Esophagus muscularis mucosa (tissue), 4 donors: Measurements from ENCODE around the gene EEF2. TPM values are rescaled to one million over a fixed set of nuclear protein-coding genes. Genes with fewer than 3 reads are reported as not detected.
"Not testable (repeated sequence)": the region's sequence is repeated elsewhere in the genome, so short reads cannot be mapped to it uniquely, and the experiment has no call there.

Experiments
- DNase-seq: peaks from one replicate; pipeline ENCODE4 v3.0.0-alpha.2; 2017; ENCODE audit errors: extremely low spot score
- H3K27ac ChIP-seq, 4 donors: fragments of 200-600 bp; sonication (generic); replicated peaks in 1 of 4; 1 replicate in 3 of 4; 2 replicates in 1 of 4; pipeline ENCODE4 v1.5.1; 2016 to 2019; ENCODE audit warnings: mild to moderate bottlenecking in 1 of 4
- H3K27me3 ChIP-seq, 4 donors: fragments of 200-600 bp; sonication (generic); one replicate each; pipeline versions ENCODE4 v1.5.1 to v1.6.0; 2016 to 2019
- H3K36me3 ChIP-seq, 4 donors: fragments of 200-600 bp; sonication (generic); one replicate each; pipeline ENCODE4 v1.5.1; 2016 to 2019
- H3K4me1 ChIP-seq, 4 donors: fragments of 200-600 bp; sonication (generic); one replicate each; pipeline ENCODE4 v1.5.1; 2016 to 2019
- H3K4me3 ChIP-seq, 4 donors: fragments of 200-600 bp; sonication (generic); 1 replicate in 2 of 4; 2 replicates in 2 of 4; pipeline ENCODE4 v1.5.1; 2016 to 2019; ENCODE audit warnings: mild to moderate bottlenecking in 4 of 4, moderate library complexity in 1 of 4
- H3K9me3 ChIP-seq, 4 donors: fragments of 200-600 bp; sonication (generic); 1 replicate in 3 of 4; 2 replicates in 1 of 4; pipeline ENCODE4 v1.5.1; 2016 to 2019
- EP300 ChIP-seq: sonication (generic); formaldehyde crosslinking; IDR thresholded peaks from one replicate; pipeline ENCODE4 v1.6.1; 2017; ENCODE audit warnings: antibody characterized with exemption
- POLR2A ChIP-seq: fragments of 450-650 bp; IDR thresholded peaks from one replicate; pipeline ENCODE4 v1.6.1; 2017; ENCODE audit warnings: antibody characterized with exemption, moderate library complexity, mild to moderate bottlenecking, low read depth
- POLR2AphosphoS5 ChIP-seq, 2 donors: sonication (generic); formaldehyde crosslinking; IDR thresholded peaks; one replicate each; pipeline ENCODE4 v1.6.1; 2017; ENCODE audit warnings: antibody characterized with exemption in 2 of 2
- WGBS: methylation state at CpG from one replicate; pipeline ENCODE4 v1.1.5; 2018; 5-methylcytosine and 5-hydroxymethylcytosine counted together
- intact Hi-C: fragments of 100-400 bp; cut with DNase I; formaldehyde crosslinking; loops from one replicate; pipeline ENCODE4 v1.15.1; 2023
- total RNA-seq, 4 donors: library from RNA; depleted of rRNA; stranded (reverse); fragments of >200 nt; gene quantifications; one replicate each; pipeline versions ENCODE4 v1.1.0 to v1.2.1, GENCODE V29; 2016
- TF ChIP-seq, protein P1 (sequence below), 3 experiments: fragments of 200-600 bp in 2 of 3; fragments of 450-650 bp in 1 of 3; sonication (generic) in 2 of 3; IDR thresholded peaks; one replicate each; pipeline ENCODE4 v1.5.1; 2017 to 2019; ENCODE audit warnings: antibody characterized with exemption in 3 of 3, mild to moderate bottlenecking in 2 of 3, moderate library complexity in 1 of 3

Gene EEF2
- total RNA-seq, 4 donors from 2014 or later, result 2,280 to 3,286 (median 2,635) TPM

GRCh38 chr19:3950871-3951861, 34.1 kb downstream of the EEF2 start:
- Histone ChIP-seq H3K9me3 (no peaks in the 10 kb centered on the region), H3K27me3 (no peaks in the 10 kb centered on the region), H3K36me3 (peaks cover 0 to 12% (median 7%) of the 10 kb centered on the region in 4 donors), H3K27ac (peak overlapping the region; percentile 88 to 91 (median 88)), H3K4me3 (peak overlapping the region; percentile 41 to 50 (median 47)), H3K4me1 (peaks cover 28 to 70% (median 60%) of the 10 kb centered on the region in 4 donors)
- no peak for DNase-seq
- 32% methylated on average over 23 of the region's 41 CpGs for WGBS
- intact Hi-C loops, result no loop called here
- peak; percentile 67 to 69 for TF ChIP-seq POLR2AphosphoS5 (IDR thresholded peaks at IDR 0.05)
- TF ChIP-seq, protein P1, sequence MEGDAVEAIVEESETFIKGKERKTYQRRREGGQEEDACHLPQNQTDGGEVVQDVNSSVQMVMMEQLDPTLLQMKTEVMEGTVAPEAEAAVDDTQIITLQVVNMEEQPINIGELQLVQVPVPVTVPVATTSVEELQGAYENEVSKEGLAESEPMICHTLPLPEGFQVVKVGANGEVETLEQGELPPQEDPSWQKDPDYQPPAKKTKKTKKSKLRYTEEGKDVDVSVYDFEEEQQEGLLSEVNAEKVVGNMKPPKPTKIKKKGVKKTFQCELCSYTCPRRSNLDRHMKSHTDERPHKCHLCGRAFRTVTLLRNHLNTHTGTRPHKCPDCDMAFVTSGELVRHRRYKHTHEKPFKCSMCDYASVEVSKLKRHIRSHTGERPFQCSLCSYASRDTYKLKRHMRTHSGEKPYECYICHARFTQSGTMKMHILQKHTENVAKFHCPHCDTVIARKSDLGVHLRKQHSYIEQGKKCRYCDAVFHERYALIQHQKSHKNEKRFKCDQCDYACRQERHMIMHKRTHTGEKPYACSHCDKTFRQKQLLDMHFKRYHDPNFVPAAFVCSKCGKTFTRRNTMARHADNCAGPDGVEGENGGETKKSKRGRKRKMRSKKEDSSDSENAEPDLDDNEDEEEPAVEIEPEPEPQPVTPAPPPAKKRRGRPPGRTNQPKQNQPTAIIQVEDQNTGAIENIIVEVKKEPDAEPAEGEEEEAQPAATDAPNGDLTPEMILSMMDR (IDR thresholded peaks at IDR 0.05), result no peak

- peak overlapping the region; percentile 88 to 91 (median 88) for H3K27ac ChIP-seq
- TF ChIP-seq EP300 (no peak), POLR2AphosphoS5 (IDR thresholded peaks at IDR 0.05) (no peak), POLR2A (no peak)
- TF ChIP-seq, protein P1 (IDR thresholded peaks at IDR 0.05), result no peak
- H3K4me1 ChIP-seq, result peaks cover 28 to 68% (median 55%) of the 10 kb centered on the region in 4 donors
- no peak for DNase-seq
- H3K27me3 ChIP-seq, result no peaks in the 10 kb centered on the region
- peaks cover 0 to 3% (median 1%) of the 10 kb centered on the region in 4 donors for H3K36me3 ChIP-seq
- no peaks in the 10 kb centered on the region for H3K9me3 ChIP-seq
- WGBS, result 48% methylated on average over 15 of the region's 20 CpGs
- peak overlapping the region; percentile 41 to 50 (median 47) for H3K4me3 ChIP-seq
- intact Hi-C loops, result no loop called here
Measured at GRCh38 chr19:3949997-3950859, 35.0 kb downstream of the EEF2 start.

- H3K4me1 ChIP-seq, result peaks cover 26 to 59% (median 48%) of the 10 kb centered on the region in 4 donors
- H3K36me3 ChIP-seq, result peaks cover 0 to 2% (median 0%) of the 10 kb centered on the region in 4 donors
- H3K27ac ChIP-seq, result peak overlapping the region; percentile 88 to 91 (median 88)
- H3K27me3 ChIP-seq, result no peaks in the 10 kb centered on the region
- WGBS, result 66% methylated on average over 3 of the region's 11 CpGs
- intact Hi-C loops, result no loop called here
- DNase-seq, result no peak
- H3K4me3 ChIP-seq, result no peak overlapping the region
- no peaks in the 10 kb centered on the region for H3K9me3 ChIP-seq
- TF ChIP-seq EP300, result no peak
- TF ChIP-seq, protein P1 (IDR thresholded peaks at IDR 0.05), result no peak
Measured at GRCh38 chr19:3949294-3949693, 36.0 kb downstream of the EEF2 start.

DNA sequence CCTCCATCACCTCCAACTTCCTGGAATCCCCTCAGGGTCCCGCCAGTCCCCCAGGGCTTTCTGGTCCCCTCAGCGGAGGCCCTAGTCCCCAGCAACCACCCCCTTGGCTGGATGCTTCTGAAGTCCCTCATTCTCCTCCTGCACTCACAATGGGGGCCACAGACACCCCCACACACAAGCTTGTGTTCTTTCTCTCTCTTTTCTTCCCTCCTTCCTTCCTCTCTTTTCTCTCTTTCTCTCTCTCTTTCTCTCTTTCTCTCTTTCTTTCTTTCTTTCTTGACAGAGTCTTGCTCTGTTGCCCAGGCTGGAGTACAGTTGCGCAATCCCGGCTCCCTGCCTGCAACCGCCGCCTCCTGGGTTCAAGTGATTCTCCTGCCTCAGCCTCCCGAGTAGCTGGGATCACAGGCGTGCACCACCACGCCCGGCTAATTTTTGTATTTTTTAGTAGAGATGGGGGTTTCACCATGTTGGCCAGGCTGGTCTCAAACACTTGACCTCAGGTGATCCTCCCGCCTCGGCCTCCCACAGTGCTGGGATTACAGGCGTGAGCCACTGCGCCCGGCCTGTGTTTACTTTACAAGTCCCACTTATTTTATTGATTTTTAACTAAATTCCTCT, 37.8 kb downstream of the EEF2 start:
- 88% methylated on average over 15 of the region's 15 CpGs for WGBS
- peak overlapping the region in 1 of 4 donors; percentile 19 for H3K27ac ChIP-seq
- H3K27me3 ChIP-seq, DNase-seq, H3K36me3 ChIP-seq, intact Hi-C loops, H3K4me3 ChIP-seq, H3K9me3 ChIP-seq: not testable (repeated sequence)
- H3K4me1 ChIP-seq, result peaks cover 16 to 46% (median 29%) of the 10 kb centered on the region in 4 donors
